ENCODE data around the gene CABP2.

DNA sequence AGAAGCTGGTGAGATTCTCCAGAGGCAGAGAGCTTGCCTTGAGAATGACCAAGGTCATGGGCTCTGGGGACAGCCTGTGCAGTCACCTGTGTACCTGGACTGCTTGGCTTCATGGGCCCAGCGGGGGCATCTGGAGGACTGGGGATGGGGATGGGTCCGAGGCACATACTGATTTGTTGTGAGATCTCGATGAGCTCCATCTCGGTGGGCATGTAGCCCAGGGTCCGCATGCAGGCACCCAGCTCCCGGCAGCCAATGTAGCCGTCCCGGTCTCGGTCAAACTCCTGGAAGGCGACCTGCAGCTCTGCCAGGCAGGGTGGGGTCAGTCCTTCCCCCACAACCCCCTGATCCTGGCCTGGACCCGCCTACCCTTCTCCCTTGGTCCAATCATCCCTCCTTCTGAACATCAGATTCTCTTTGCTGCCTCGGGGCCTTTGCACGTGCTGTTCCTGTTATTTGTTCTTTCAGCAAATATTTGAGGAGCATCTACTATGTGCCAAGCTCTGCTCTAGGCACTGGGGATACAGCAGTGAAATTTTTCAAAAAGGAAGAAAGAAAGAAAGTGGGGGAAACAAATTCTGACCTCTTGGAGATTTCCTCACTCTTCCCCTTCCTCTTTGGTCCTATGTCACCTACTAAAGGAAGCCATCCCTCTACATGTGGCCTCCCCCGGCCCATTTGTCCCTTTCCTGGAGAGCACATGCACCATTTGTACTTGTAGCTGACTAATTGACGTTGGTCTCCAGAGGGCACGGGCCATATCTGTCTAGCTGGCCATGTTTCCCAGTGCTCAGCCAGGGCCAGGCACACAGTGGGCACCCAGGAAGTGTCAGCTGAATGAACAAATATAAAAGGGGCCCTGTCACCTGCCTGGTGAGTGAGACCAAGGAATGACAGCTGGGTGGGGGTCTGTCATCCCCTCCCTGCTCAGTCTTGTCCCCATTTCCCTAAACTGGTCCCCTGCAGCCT is 2.1 kb downstream of the CABP2 start:
- TF ChIP-seq POLR2A (IDR thresholded peaks at IDR 0.05; ENCODE audit: low read length) (no peak), GATA1 (IDR thresholded peaks at IDR 0.05; ENCODE audit: low read depth, low read length) (no peak)
